ENCODE results near the gene SF3A2.

DNA sequence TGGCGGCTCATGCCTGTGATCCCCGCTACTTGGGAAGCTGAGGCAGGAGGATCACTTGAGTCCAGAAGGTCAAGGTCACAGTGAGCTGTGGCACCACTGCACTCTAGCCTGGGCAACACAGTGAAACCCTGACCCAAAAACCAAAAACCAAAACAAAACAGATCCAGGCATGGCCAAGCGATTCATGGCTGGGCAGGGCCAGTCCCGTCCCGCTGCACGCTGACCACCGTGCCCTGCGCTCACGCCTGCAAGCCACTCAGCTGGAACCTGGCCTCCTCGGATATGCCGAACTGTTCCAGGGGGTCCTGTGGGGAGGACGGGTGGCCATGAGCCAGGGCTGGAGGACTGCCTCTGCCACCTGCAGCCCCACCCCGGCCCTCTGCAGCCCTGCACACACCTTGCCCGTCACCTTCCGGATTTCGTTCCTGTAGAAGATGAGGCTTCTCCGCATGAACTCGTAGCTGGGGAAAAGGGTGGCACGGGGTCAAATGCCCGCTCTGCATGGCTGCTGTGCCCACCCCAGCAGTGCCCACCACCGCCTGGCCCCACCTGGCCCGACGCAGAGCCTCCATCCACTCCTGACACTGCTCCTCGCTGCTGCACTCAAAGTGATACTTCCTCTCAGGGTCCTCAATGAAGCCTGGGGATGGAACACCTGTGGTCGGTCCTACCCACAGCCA, 2.9 kb upstream of the SF3A2 start:
- TF ChIP-seq YY1 (tag by site-specific recombination; IDR thresholded peaks at IDR 0.05): no peak
- no peak for TF ChIP-seq GLI2 (tag by site-specific recombination; IDR thresholded peaks at IDR 0.05; ENCODE audit: borderline replicate concordance, low read depth)
- TF ChIP-seq, protein P1, sequence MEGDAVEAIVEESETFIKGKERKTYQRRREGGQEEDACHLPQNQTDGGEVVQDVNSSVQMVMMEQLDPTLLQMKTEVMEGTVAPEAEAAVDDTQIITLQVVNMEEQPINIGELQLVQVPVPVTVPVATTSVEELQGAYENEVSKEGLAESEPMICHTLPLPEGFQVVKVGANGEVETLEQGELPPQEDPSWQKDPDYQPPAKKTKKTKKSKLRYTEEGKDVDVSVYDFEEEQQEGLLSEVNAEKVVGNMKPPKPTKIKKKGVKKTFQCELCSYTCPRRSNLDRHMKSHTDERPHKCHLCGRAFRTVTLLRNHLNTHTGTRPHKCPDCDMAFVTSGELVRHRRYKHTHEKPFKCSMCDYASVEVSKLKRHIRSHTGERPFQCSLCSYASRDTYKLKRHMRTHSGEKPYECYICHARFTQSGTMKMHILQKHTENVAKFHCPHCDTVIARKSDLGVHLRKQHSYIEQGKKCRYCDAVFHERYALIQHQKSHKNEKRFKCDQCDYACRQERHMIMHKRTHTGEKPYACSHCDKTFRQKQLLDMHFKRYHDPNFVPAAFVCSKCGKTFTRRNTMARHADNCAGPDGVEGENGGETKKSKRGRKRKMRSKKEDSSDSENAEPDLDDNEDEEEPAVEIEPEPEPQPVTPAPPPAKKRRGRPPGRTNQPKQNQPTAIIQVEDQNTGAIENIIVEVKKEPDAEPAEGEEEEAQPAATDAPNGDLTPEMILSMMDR (tag by site-specific recombination; IDR thresholded peaks at IDR 0.05): no peak
- no peak for TF ChIP-seq ZNF274 (IDR thresholded peaks at IDR 0.05; ENCODE audit: low read length)
- TF ChIP-seq ZNF274 (tag by site-specific recombination; IDR thresholded peaks at IDR 0.05; ENCODE audit: borderline replicate concordance): no peak
- TF ChIP-seq ZFP3 (tag by site-specific recombination; IDR thresholded peaks at IDR 0.05; ENCODE audit: low read depth): no peak
- TF ChIP-seq, protein P2, sequence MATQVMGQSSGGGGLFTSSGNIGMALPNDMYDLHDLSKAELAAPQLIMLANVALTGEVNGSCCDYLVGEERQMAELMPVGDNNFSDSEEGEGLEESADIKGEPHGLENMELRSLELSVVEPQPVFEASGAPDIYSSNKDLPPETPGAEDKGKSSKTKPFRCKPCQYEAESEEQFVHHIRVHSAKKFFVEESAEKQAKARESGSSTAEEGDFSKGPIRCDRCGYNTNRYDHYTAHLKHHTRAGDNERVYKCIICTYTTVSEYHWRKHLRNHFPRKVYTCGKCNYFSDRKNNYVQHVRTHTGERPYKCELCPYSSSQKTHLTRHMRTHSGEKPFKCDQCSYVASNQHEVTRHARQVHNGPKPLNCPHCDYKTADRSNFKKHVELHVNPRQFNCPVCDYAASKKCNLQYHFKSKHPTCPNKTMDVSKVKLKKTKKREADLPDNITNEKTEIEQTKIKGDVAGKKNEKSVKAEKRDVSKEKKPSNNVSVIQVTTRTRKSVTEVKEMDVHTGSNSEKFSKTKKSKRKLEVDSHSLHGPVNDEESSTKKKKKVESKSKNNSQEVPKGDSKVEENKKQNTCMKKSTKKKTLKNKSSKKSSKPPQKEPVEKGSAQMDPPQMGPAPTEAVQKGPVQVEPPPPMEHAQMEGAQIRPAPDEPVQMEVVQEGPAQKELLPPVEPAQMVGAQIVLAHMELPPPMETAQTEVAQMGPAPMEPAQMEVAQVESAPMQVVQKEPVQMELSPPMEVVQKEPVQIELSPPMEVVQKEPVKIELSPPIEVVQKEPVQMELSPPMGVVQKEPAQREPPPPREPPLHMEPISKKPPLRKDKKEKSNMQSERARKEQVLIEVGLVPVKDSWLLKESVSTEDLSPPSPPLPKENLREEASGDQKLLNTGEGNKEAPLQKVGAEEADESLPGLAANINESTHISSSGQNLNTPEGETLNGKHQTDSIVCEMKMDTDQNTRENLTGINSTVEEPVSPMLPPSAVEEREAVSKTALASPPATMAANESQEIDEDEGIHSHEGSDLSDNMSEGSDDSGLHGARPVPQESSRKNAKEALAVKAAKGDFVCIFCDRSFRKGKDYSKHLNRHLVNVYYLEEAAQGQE (tag by site-specific recombination; IDR thresholded peaks at IDR 0.05): no peak
